Ovary (tissue), 3 donors: Measurements from ENCODE around the gene RSU1.

Experiments
- EP300 ChIP-seq: sonication (generic); formaldehyde crosslinking; IDR thresholded peaks from one replicate; pipeline ENCODE4 v1.6.1; 2017; ENCODE audit warnings: antibody characterized with exemption
- POLR2A ChIP-seq: fragments of 450-650 bp; IDR thresholded peaks from one replicate; pipeline ENCODE4 v1.6.1; 2017; ENCODE audit warnings: antibody characterized with exemption, mild to moderate bottlenecking, moderate library complexity
- TF ChIP-seq, protein P1 (sequence below), 3 donors: fragments of 450-650 bp in 2 of 3; fragments of 200-600 bp in 1 of 3; IDR thresholded peaks; one replicate each; pipeline versions ENCODE4 v1.5.1 to v1.8.0; 2016 to 2022; ENCODE audit warnings: antibody characterized with exemption in 3 of 3, mild to moderate bottlenecking in 1 of 3
- donor health status: DM: no; HTN: no; CAD: no.

DNA sequence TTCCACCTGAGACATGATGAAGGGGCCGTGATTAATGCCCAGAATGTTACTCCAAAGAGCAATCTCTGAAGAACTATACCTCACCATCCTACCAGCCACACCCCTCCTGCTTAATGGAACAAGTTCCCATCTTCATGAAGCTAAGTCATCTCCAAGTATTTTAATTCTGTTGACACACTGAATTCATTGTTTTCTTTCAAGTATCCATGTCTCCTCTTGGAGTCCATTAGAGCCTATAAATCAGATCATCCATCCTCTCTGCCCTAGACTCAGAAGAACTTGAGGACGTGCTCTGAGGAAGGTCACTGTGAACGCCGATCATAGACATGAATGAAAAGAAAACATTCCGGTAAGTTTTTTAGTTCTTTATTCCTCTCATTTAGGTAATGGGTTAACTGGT lies 126.8 kb downstream of the RSU1 start:
- TF ChIP-seq, protein P1, sequence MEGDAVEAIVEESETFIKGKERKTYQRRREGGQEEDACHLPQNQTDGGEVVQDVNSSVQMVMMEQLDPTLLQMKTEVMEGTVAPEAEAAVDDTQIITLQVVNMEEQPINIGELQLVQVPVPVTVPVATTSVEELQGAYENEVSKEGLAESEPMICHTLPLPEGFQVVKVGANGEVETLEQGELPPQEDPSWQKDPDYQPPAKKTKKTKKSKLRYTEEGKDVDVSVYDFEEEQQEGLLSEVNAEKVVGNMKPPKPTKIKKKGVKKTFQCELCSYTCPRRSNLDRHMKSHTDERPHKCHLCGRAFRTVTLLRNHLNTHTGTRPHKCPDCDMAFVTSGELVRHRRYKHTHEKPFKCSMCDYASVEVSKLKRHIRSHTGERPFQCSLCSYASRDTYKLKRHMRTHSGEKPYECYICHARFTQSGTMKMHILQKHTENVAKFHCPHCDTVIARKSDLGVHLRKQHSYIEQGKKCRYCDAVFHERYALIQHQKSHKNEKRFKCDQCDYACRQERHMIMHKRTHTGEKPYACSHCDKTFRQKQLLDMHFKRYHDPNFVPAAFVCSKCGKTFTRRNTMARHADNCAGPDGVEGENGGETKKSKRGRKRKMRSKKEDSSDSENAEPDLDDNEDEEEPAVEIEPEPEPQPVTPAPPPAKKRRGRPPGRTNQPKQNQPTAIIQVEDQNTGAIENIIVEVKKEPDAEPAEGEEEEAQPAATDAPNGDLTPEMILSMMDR (IDR thresholded peaks at IDR 0.05), result no peak
- no peak for TF ChIP-seq POLR2A
- no peak for TF ChIP-seq EP300
